Memory B cell (primary cell): ENCODE measurements around the gene KLF18.

Experiments
- ATAC-seq: fragments of 150-1000 bp; cut with Tn5 transposase; 2 replicates; pipeline ENCODE4 v1.10.0; 2021; ENCODE audit warnings: low read depth, mild to moderate bottlenecking, moderate library complexity
- DNase-seq, 2 donors: peaks; one replicate each; pipeline ENCODE4 v3.0.0; 2022; ENCODE audit warnings: low spot score in 2 of 2
- H3K27ac Mint-ChIP-seq: one replicate; pipeline ENCODE4 v1.8.0; 2022; ENCODE audit warnings: mild to moderate bottlenecking, moderate library complexity, mixed read lengths
- H3K27me3 Mint-ChIP-seq: one replicate; pipeline ENCODE4 v1.8.0; 2022; ENCODE audit warnings: mixed read lengths
- H3K36me3 Mint-ChIP-seq: one replicate; pipeline ENCODE4 v1.8.0; 2022; ENCODE audit warnings: mild to moderate bottlenecking, mixed read lengths
- H3K4me1 Mint-ChIP-seq: one replicate; pipeline ENCODE4 v1.8.0; 2022; ENCODE audit warnings: mixed read lengths
- H3K4me3 Mint-ChIP-seq: one replicate; pipeline ENCODE4 v1.8.0; 2022; ENCODE audit warnings: mild to moderate bottlenecking, moderate library complexity, mixed read lengths
- H3K9me3 Mint-ChIP-seq: one replicate; pipeline ENCODE4 v1.8.0; 2022; ENCODE audit warnings: mixed read lengths

The KLF18 gene

GRCh38 chr1:44110916-44111315 is 30.5 kb downstream of the KLF18 start:
- Mint-ChIP-seq H3K27ac (no peak overlapping the region), H3K4me3 (no peak overlapping the region), H3K27me3 (peaks cover 10% of the 10 kb centered on the region), H3K9me3 (no peaks in the 10 kb centered on the region), H3K4me1 (no peaks in the 10 kb centered on the region), H3K36me3 (no peaks in the 10 kb centered on the region)
- ATAC-seq (no peak), DNase-seq (no peak)

- no peaks in the 10 kb centered on the region for H3K9me3 Mint-ChIP-seq
- DNase-seq (no peak), ATAC-seq (no peak)
- H3K4me1 Mint-ChIP-seq: no peaks in the 10 kb centered on the region
- peaks cover 10% of the 10 kb centered on the region for H3K27me3 Mint-ChIP-seq
- H3K27ac Mint-ChIP-seq: no peak overlapping the region
- no peak overlapping the region for H3K4me3 Mint-ChIP-seq
- no peaks in the 10 kb centered on the region for H3K36me3 Mint-ChIP-seq
Measured at GRCh38 chr1:44108971-44109370, 32.5 kb downstream of the KLF18 start.

GRCh38 chr1:44108241-44108640 is 33.2 kb downstream of the KLF18 start:
- no peak for DNase-seq
- no peak for ATAC-seq
- no peak overlapping the region for H3K4me3 Mint-ChIP-seq
- H3K9me3 Mint-ChIP-seq: no peaks in the 10 kb centered on the region
- peaks cover 9% of the 10 kb centered on the region for H3K27me3 Mint-ChIP-seq
- H3K27ac Mint-ChIP-seq: no peak overlapping the region
- H3K4me1 Mint-ChIP-seq: no peaks in the 10 kb centered on the region
- H3K36me3 Mint-ChIP-seq: no peaks in the 10 kb centered on the region

GRCh38 chr1:44105810-44106209 is 35.6 kb downstream of the KLF18 start:
- Mint-ChIP-seq H3K4me3 (no peak overlapping the region), H3K27me3 (peaks cover 9% of the 10 kb centered on the region), H3K27ac (no peak overlapping the region), H3K9me3 (no peaks in the 10 kb centered on the region), H3K36me3 (no peaks in the 10 kb centered on the region), H3K4me1 (no peaks in the 10 kb centered on the region)
- DNase-seq: no peak
- ATAC-seq: no peak

GRCh38 chr1:44103270-44104131 is 37.9 kb downstream of the KLF18 start:
- no peaks in the 10 kb centered on the region for H3K36me3 Mint-ChIP-seq
- ATAC-seq (no peak), DNase-seq (no peak)
- H3K4me3 Mint-ChIP-seq: no peak overlapping the region
- peaks cover 11% of the 10 kb centered on the region for H3K27me3 Mint-ChIP-seq
- no peak overlapping the region for H3K27ac Mint-ChIP-seq
- H3K4me1 Mint-ChIP-seq: no peaks in the 10 kb centered on the region
- no peaks in the 10 kb centered on the region for H3K9me3 Mint-ChIP-seq

- Mint-ChIP-seq H3K9me3 (no peaks in the 10 kb centered on the region), H3K36me3 (no peaks in the 10 kb centered on the region), H3K4me1 (no peaks in the 10 kb centered on the region), H3K4me3 (no peak overlapping the region), H3K27me3 (peaks cover 6% of the 10 kb centered on the region), H3K27ac (no peak overlapping the region)
- no peak for DNase-seq
- no peak for ATAC-seq
Measured at GRCh38 chr1:44101328-44101727, 40.1 kb downstream of the KLF18 start.

GRCh38 chr1:44100183-44100868 is 41.1 kb downstream of the KLF18 start:
- Mint-ChIP-seq H3K27ac (no peak overlapping the region), H3K9me3 (no peaks in the 10 kb centered on the region), H3K36me3 (no peaks in the 10 kb centered on the region), H3K27me3 (peaks cover 2% of the 10 kb centered on the region), H3K4me3 (no peak overlapping the region), H3K4me1 (no peaks in the 10 kb centered on the region)
- no peak for DNase-seq
- ATAC-seq: no peak

- Mint-ChIP-seq H3K27ac (no peak overlapping the region), H3K36me3 (no peaks in the 10 kb centered on the region), H3K27me3 (peaks cover under 1% of the 10 kb centered on the region), H3K4me1 (no peaks in the 10 kb centered on the region), H3K4me3 (no peak overlapping the region), H3K9me3 (no peaks in the 10 kb centered on the region)
- ATAC-seq: no peak
- DNase-seq: no peak
Measured at GRCh38 chr1:44094047-44094446, 47.4 kb downstream of the KLF18 start.

- Mint-ChIP-seq H3K9me3 (no peaks in the 10 kb centered on the region), H3K27me3 (peaks cover 16% of the 10 kb centered on the region), H3K27ac (no peak overlapping the region), H3K4me3 (no peak overlapping the region), H3K4me1 (no peaks in the 10 kb centered on the region), H3K36me3 (no peaks in the 10 kb centered on the region)
- ATAC-seq: no peak
- no peak for DNase-seq
Measured at GRCh38 chr1:44090429-44091252, 50.8 kb downstream of the KLF18 start.

- Mint-ChIP-seq H3K4me1 (no peaks in the 10 kb centered on the region), H3K4me3 (no peak overlapping the region), H3K27me3 (peaks cover 20% of the 10 kb centered on the region), H3K36me3 (no peaks in the 10 kb centered on the region), H3K27ac (no peak overlapping the region), H3K9me3 (no peaks in the 10 kb centered on the region)
- ATAC-seq: no peak
- DNase-seq: no peak
Measured at GRCh38 chr1:44089371-44090048, 51.9 kb downstream of the KLF18 start.
